ENCODE measurements around the gene GSTM5. TPM values are rescaled to one million over a fixed set of nuclear protein-coding genes. Genes with fewer than 3 reads are reported as not detected.

Gene GSTM5
- total RNA-seq, 2 experiments from 2014 or later, result not detected

- H3K79me2 ChIP-seq (ENCODE audit: insufficient read depth, low read depth, low read length), result no peaks in the 10 kb centered on the region
- POLR2A ChIA-PET, result interaction anchor here (0.6 kb wide), 1 partner anchor 35 kb away, joined by 4 read pairs; no protein-coding TSS in a partner anchor
- H3K36me3 ChIP-seq (ENCODE audit: insufficient read depth, low read length), result no peaks in the 10 kb centered on the region
- H3K4me2 ChIP-seq (ENCODE audit: low read length), result no peak overlapping the region
- intact Hi-C loops (cut with micrococcal nuclease; ENCODE audit: unreplicated experiment), result no loop called here
- no peak overlapping the region for H3K4me3 ChIP-seq (ENCODE audit: low read depth, low read length, poor library complexity, severe bottlenecking)
- no peak overlapping the region for H2AFZ ChIP-seq (ENCODE audit: low read length)
- no peak for DNase-seq (ENCODE audit: low spot score)
- no peak overlapping the region for H3K27ac ChIP-seq (ENCODE audit: low read depth, low read length, poor library complexity, severe bottlenecking)
- H4K20me1 ChIP-seq (ENCODE audit: insufficient read depth, low read length), result no peaks in the 10 kb centered on the region
- H3K4me1 ChIP-seq (ENCODE audit: insufficient read depth, low read length, poor library complexity, severe bottlenecking), result no peaks in the 10 kb centered on the region
- TF ChIP-seq CTCF (conservative IDR thresholded peaks at IDR 0.05; ENCODE audit: low read length) (no peak), EZH2phosphoT487 (IDR thresholded peaks at IDR 0.05; ENCODE audit: borderline replicate concordance, low read depth, low read length) (no peak)
- H3K9me3 ChIP-seq (ENCODE audit: low read length), result no peaks in the 10 kb centered on the region
- BruUV-seq (replicated peaks), result no TSS peak
- CTCF ChIA-PET (ENCODE audit: unreplicated experiment), result interaction anchor here (0.6 kb wide), 1 partner anchor 219 kb away, joined by 3 read pairs; no protein-coding TSS in a partner anchor
- H3K9me2 ChIP-seq (ENCODE audit: insufficient read depth, low read length), result no peaks in the 10 kb centered on the region
These were observed 52.8 kb downstream of the GSTM5 start for GRCh38 chr1:109764561-109765482.

GRCh38 chr1:109765483-109765815 lies 53.4 kb downstream of the GSTM5 start:
- no peak overlapping the region for H3K4me2 ChIP-seq (ENCODE audit: low read length)
- no peaks in the 10 kb centered on the region for H3K9me2 ChIP-seq (ENCODE audit: insufficient read depth, low read length)
- H4K20me1 ChIP-seq (ENCODE audit: insufficient read depth, low read length), result no peaks in the 10 kb centered on the region
- no peaks in the 10 kb centered on the region for H3K9me3 ChIP-seq (ENCODE audit: low read length)
- H3K36me3 ChIP-seq (ENCODE audit: insufficient read depth, low read length), result no peaks in the 10 kb centered on the region
- no peak for DNase-seq (ENCODE audit: low spot score)
- no peaks in the 10 kb centered on the region for H3K4me1 ChIP-seq (ENCODE audit: insufficient read depth, low read length, poor library complexity, severe bottlenecking)
- no peaks in the 10 kb centered on the region for H3K79me2 ChIP-seq (ENCODE audit: insufficient read depth, low read depth, low read length)
- ChIA-PET CTCF (ENCODE audit: unreplicated experiment) (interaction anchor here (0.6 kb wide), 1 partner anchor 219 kb away, joined by 3 read pairs; no protein-coding TSS in a partner anchor), POLR2A (interaction anchor here (0.6 kb wide), 1 partner anchor 109 kb away, joined by 3 read pairs; no protein-coding TSS in a partner anchor)
- TF ChIP-seq CTCF (conservative IDR thresholded peaks at IDR 0.05; ENCODE audit: low read length), result no peak
- no peak for TF ChIP-seq EZH2phosphoT487 (IDR thresholded peaks at IDR 0.05; ENCODE audit: borderline replicate concordance, low read depth, low read length)
- no peak overlapping the region for H3K27ac ChIP-seq (ENCODE audit: low read depth, low read length, poor library complexity, severe bottlenecking)
- BruUV-seq (replicated peaks), result no TSS peak
- no peak overlapping the region for H3K4me3 ChIP-seq (ENCODE audit: low read depth, low read length, poor library complexity, severe bottlenecking)
- H2AFZ ChIP-seq (ENCODE audit: low read length), result no peak overlapping the region
- intact Hi-C loops (cut with micrococcal nuclease; ENCODE audit: unreplicated experiment), result no loop called here

Measured in OCI-LY7 (cell line).